SU-DHL-6 (cell line): ENCODE results near the gene UNC13B.
"Not testable (repeated sequence)": the region's sequence is repeated elsewhere in the genome, so short reads cannot be mapped to it uniquely, and the experiment has no call there.

Experiments
- H2AFZ ChIP-seq: fragments of 200-600 bp; sonication (generic); 2 replicates; pipeline ENCODE4 v1.6.1; 2014; ENCODE audit warnings: low read depth, mild to moderate bottlenecking, moderate library complexity, mixed read lengths, antibody characterized with exemption, low read length; ENCODE audit not compliant: severe bottlenecking
- H3F3A ChIP-seq: fragments of 200-600 bp; shearing (Covaris generic); 2 replicates; pipeline ENCODE4 v1.6.0; 2016; ENCODE audit warnings: antibody characterized with exemption, mild to moderate bottlenecking; ENCODE audit not compliant: insufficient read depth
- H3K27ac ChIP-seq: fragments of 200-600 bp; sonication (generic); 2 replicates; pipeline ENCODE4 v1.5.1; 2016; ENCODE audit warnings: low read depth, mild to moderate bottlenecking, low read length, moderate library complexity, mixed read lengths
- H3K27me3 ChIP-seq: fragments of 200-600 bp; sonication (generic), shearing (Covaris generic); 2 replicates; pipeline ENCODE4 v1.6.0; 2014; ENCODE audit warnings: mild to moderate bottlenecking, low read length
- H3K36me3 ChIP-seq: fragments of 200-600 bp; sonication (generic); 2 replicates; pipeline ENCODE4 v1.6.1; 2014; ENCODE audit warnings: mild to moderate bottlenecking, low read length, mixed read lengths
- H3K4me2 ChIP-seq: fragments of 300-600, 200-600 bp; shearing (Covaris generic), sonication (generic); 2 replicates; pipeline ENCODE4 v1.6.0; 2014; ENCODE audit warnings: low read length, low read depth, mild to moderate bottlenecking; ENCODE audit not compliant: poor library complexity, severe bottlenecking
- H3K4me3 ChIP-seq: fragments of 200-600 bp; sonication (generic); 2 replicates; pipeline ENCODE4 v1.5.1; 2014; ENCODE audit warnings: antibody characterized with exemption, low read length, mild to moderate bottlenecking, mixed read lengths; ENCODE audit not compliant: insufficient read depth, poor library complexity, severe bottlenecking
- H3K79me2 ChIP-seq: fragments of 200-600 bp; sonication (generic); 2 replicates; pipeline ENCODE4 v1.6.1; 2014; ENCODE audit warnings: mild to moderate bottlenecking, low read length, moderate library complexity; ENCODE audit not compliant: insufficient read depth
- H3K9ac ChIP-seq: fragments of 200-600 bp; sonication (generic); 2 replicates; pipeline ENCODE4 v1.7.0; 2014; ENCODE audit warnings: mild to moderate bottlenecking, low read length
- H3K9me2 ChIP-seq: fragments of 200-600 bp; sonication (generic); replicated peaks from 2 replicates; pipeline ENCODE4 v1.6.1; 2014; ENCODE audit warnings: low read length; ENCODE audit not compliant: insufficient read depth
- H3K9me3 ChIP-seq: fragments of 200-600 bp; sonication (generic); 2 replicates; pipeline ENCODE4 v1.6.1; 2014; ENCODE audit warnings: low read length, mixed read lengths; ENCODE audit not compliant: insufficient read depth
- H4K20me1 ChIP-seq: fragments of 200-600 bp; sonication (generic); 2 replicates; pipeline ENCODE4 v1.6.1; 2014; ENCODE audit warnings: low read depth, mild to moderate bottlenecking, antibody characterized with exemption, low read length, moderate library complexity, mixed read lengths
- CTCF ChIP-seq: fragments of 200-600 bp; sonication (generic); IDR thresholded peaks from one replicate; pipeline ENCODE4 v1.5.1; 2017; ENCODE audit warnings: antibody characterized with exemption, mild to moderate bottlenecking, low read length, moderate library complexity; ENCODE audit not compliant: insufficient read depth, poor library complexity, severe bottlenecking
- EZH2phosphoT487 ChIP-seq: fragments of 200-600 bp; sonication (generic), shearing (Covaris generic); conservative IDR thresholded peaks from 2 replicates; pipeline ENCODE4 v1.6.1; 2018; ENCODE audit warnings: mild to moderate bottlenecking, antibody characterized with exemption, low read length, moderate library complexity, mixed read lengths

Gene UNC13B

DNA sequence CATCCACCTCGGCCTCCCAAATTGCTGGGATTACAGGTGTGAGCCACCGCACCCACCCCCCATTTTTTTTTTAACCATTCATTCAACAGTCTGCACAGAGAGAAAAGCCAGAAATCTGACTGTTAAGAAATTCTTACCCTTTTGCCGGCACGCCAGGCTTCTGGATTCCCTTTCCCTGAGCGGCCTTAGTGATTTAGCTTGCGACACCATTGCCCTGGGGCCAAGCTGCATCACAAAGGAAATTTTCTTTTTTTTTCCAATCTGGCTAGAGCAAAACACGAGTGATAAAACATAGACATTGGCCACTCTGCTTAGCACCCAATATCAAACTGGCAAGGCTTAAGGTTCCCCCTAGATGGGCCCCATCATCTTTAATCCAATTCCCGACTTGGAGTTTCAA is 24.9 kb upstream of the UNC13B start:
- H2AFZ ChIP-seq, result no peak overlapping the region
- no peak for TF ChIP-seq EZH2phosphoT487
- no peak for TF ChIP-seq CTCF
- no peak overlapping the region for H3K27ac ChIP-seq
- H3K9ac ChIP-seq, result no peak overlapping the region
- no peaks in the 10 kb centered on the region for H3K79me2 ChIP-seq
- no peak overlapping the region for H3K4me3 ChIP-seq
- H4K20me1 ChIP-seq, result no peaks in the 10 kb centered on the region
- 0 out of 2 replicates have a peak, but pooled peaks cover 2% of the 10 kb centered on the region for H3K27me3 ChIP-seq
- H3K36me3 ChIP-seq, result no peaks in the 10 kb centered on the region
- H3K9me2 ChIP-seq, result no peaks in the 10 kb centered on the region
- no peaks in the 10 kb centered on the region for H3F3A ChIP-seq
- H3K9me3 ChIP-seq, result peaks cover 12% of the 10 kb centered on the region; the same call in 1 of the 2 replicates
- no peak overlapping the region for H3K4me2 ChIP-seq

DNA sequence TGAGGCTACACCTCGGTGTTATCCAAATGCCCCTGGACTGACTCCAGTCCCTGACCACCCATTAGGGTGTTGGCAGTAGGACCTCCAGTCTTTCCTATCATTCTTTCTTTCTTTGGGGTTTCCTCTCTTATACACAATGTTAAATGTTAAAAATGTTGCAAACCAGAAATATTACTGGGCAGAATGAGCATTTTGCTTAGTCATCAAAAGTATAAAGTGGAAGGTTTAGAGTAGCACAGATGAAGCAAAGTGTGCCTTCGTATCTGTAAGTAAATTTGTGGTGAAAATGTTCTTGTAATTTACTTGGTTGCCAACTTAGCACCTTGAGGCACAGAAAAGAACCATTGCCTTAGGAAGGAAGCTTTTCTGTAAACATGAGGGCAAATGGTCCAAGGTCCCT is 21.7 kb upstream of the UNC13B start:
- H2AFZ ChIP-seq, result no peak overlapping the region

DNA sequence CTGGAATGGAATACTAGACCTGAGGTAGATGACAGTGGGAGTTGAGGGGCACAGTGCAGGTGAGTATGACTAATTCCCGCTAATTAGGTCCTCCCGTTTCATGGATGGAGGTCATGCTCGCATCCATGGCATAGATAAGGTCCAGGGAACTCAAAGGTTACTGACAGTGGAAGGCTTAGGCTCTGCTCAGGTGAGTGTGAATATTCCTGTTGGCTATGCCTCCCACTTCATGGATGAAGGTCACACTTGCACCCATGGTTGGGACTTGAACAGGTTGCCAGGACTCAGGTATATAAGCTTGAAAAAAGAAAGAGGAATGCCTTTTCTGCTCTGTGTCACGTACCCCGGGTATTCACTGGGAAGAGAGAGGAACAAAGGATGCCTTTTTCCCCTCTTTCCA is 19.8 kb upstream of the UNC13B start:
- no peak overlapping the region for H2AFZ ChIP-seq
- H3K27me3 ChIP-seq, result 0 out of 2 replicates have a peak, but pooled peaks cover 2% of the 10 kb centered on the region
- no peak overlapping the region for H3K4me2 ChIP-seq
- no peak overlapping the region for H3K9ac ChIP-seq
- no peaks in the 10 kb centered on the region for H3K79me2 ChIP-seq
- no peak overlapping the region for H3K27ac ChIP-seq
- no peaks in the 10 kb centered on the region for H3K36me3 ChIP-seq
- no peak overlapping the region for H3K4me3 ChIP-seq
- H3F3A ChIP-seq, result no peaks in the 10 kb centered on the region
- no peaks in the 10 kb centered on the region for H3K9me2 ChIP-seq
- peaks cover 20% of the 10 kb centered on the region; the same call in 1 of the 2 replicates for H3K9me3 ChIP-seq
- TF ChIP-seq EZH2phosphoT487, result no peak
- no peak for TF ChIP-seq CTCF
- no peaks in the 10 kb centered on the region for H4K20me1 ChIP-seq

More for the DNA sequence above, 21.7 kb upstream of the UNC13B start:
- 0 out of 2 replicates have a peak, but pooled peaks cover 2% of the 10 kb centered on the region for H3K27me3 ChIP-seq
- no peaks in the 10 kb centered on the region for H3K9me2 ChIP-seq
- H3K79me2 ChIP-seq, result no peaks in the 10 kb centered on the region
- H3K9me3 ChIP-seq, result peaks cover 19% of the 10 kb centered on the region; the same call in 1 of the 2 replicates
- H3K36me3 ChIP-seq, result no peaks in the 10 kb centered on the region
- TF ChIP-seq CTCF, result no peak
- no peak for TF ChIP-seq EZH2phosphoT487
- no peaks in the 10 kb centered on the region for H3F3A ChIP-seq
- no peak overlapping the region for H3K27ac ChIP-seq
- no peak overlapping the region for H3K9ac ChIP-seq
- no peak overlapping the region for H3K4me2 ChIP-seq
- no peaks in the 10 kb centered on the region for H4K20me1 ChIP-seq
- no peak overlapping the region for H3K4me3 ChIP-seq

GRCh38 chr9:35147941-35148563 is 13.8 kb upstream of the UNC13B start:
- not testable (repeated sequence) for H3K27ac ChIP-seq, H3K36me3 ChIP-seq, H3K27me3 ChIP-seq, H4K20me1 ChIP-seq, H3K4me3 ChIP-seq, H3K79me2 ChIP-seq, H3F3A ChIP-seq, H3K4me2 ChIP-seq, H2AFZ ChIP-seq, H3K9me2 ChIP-seq, H3K9ac ChIP-seq
- peaks cover 42% of the 10 kb centered on the region; the same call in 1 of the 2 replicates for H3K9me3 ChIP-seq
